Thyroid gland (tissue), 4 donors: ENCODE data around the gene TMEM238. TPM values are rescaled to one million over a fixed set of nuclear protein-coding genes. Genes with fewer than 3 reads are reported as not detected.
A peak's percentile ranks its signal among the peaks of the same experiment; 100 is the strongest.

ENCODE experiments used
- DNase-seq, 2 donors: peaks; one replicate each; pipeline ENCODE4 v3.0.0-alpha.2; 2019
- H3K27ac ChIP-seq, 3 donors: fragments of 200-600 bp; sonication (generic); 1 replicate in 2 of 3; 2 replicates in 1 of 3; pipeline ENCODE4 v1.5.1; 2016 to 2019; ENCODE audit warnings: mild to moderate bottlenecking in 1 of 3, moderate library complexity in 1 of 3
- H3K27me3 ChIP-seq: fragments of 200-600 bp; sonication (generic); one replicate; pipeline ENCODE4 v1.5.1; 2019
- H3K36me3 ChIP-seq, 2 donors: fragments of 200-600 bp; sonication (generic); one replicate each; pipeline ENCODE4 v1.5.1; 2016 to 2019
- H3K4me1 ChIP-seq, 2 donors: fragments of 200-600 bp; sonication (generic); one replicate each; pipeline ENCODE4 v1.5.1; 2017 to 2019
- H3K4me3 ChIP-seq, 3 donors: fragments of 200-600 bp; sonication (generic); replicated peaks in 1 of 3; 1 replicate in 2 of 3; 2 replicates in 1 of 3; pipeline ENCODE4 v1.5.1; 2016; ENCODE audit warnings: mild to moderate bottlenecking in 1 of 3
- H3K9me3 ChIP-seq: fragments of 200-600 bp; sonication (generic); one replicate; pipeline ENCODE4 v1.5.1; 2017
- POLR2A ChIP-seq, 2 donors: fragments of 450-650 bp; IDR thresholded peaks; one replicate each; pipeline ENCODE4 v1.6.1; 2017; ENCODE audit warnings: antibody characterized with exemption in 2 of 2, mild to moderate bottlenecking in 2 of 2, moderate library complexity in 1 of 2
- WGBS, 2 donors: methylation state at CpG; one replicate each; pipeline ENCODE4 v1.1.5; 2017; 5-methylcytosine and 5-hydroxymethylcytosine counted together
- intact Hi-C: fragments of 100-400 bp; cut with DNase I; formaldehyde crosslinking; loops from one replicate; pipeline ENCODE4 v1.15.1; 2023
- total RNA-seq, 4 donors: library from RNA; depleted of rRNA; stranded (reverse); fragments of >200 nt; gene quantifications; one replicate each; pipeline ENCODE4 v1.2.3, GENCODE V29; 2016
- TF ChIP-seq, protein P1 (sequence below), 6 experiments: fragments of 200-600 bp in 3 of 6; fragments of 450-650 bp in 3 of 6; sonication (generic) in 3 of 6; IDR thresholded peaks; one replicate each; pipeline ENCODE4 v1.5.1; 2016 to 2019; ENCODE audit warnings: antibody characterized with exemption in 6 of 6, mild to moderate bottlenecking in 2 of 6, inconsistent platforms in 1 of 6, moderate library complexity in 1 of 6

Gene TMEM238
- total RNA-seq, 4 donors from 2014 or later, result 6.3 to 73.5 (median 31.2) TPM

DNA sequence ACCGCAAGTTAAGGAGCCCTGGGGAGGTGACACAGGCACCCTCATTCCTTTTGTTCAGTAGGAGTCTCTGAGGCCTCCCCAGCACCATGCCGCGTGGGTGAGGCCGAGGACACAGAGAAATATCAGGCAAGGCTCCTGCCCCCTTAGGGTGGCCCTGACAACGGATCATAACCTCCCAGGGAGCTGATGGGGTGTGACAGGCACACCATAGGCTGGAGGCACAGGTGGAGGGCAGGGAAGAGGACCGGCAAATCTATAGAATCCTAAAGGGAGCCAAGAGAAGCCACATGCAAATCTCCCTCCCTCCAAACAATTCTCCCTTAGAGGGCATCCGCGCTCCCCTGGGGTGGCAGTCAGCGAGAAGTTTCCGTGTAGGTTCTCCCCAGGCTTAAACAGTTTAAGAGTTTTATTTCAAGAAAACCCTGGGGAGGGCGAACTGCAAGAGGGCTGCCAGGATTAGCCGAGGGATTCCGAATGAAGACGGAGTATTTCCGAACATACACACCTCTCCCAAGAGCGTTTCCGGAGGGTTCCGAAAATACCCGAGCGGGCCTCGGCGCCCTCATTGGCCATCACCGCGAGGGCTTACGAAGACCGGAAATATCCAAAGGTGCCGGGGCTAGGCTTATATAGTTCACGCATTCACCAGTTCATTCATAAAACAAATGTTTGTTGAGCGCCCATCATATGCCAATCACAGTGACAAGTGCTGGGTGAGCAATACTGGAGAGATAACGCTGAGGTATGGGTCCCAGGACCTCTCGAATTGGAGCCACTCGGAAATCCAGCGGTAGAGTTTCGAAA is 1.0 kb upstream of the TMEM238 start:
- H3K4me3 ChIP-seq, result peak overlapping the region in 1 of 3 donors; percentile 89
- peaks cover 18 to 23% of the 10 kb centered on the region in 2 donors for H3K36me3 ChIP-seq
- DNase-seq, result peak; percentile 96 to 98
- 4 to 6% methylated on average over 33 of the region's 34 CpGs for WGBS, 2 donors
- peak overlapping the region; percentile 81 to 98 (median 98) for H3K27ac ChIP-seq
- no peaks in the 10 kb centered on the region for H3K27me3 ChIP-seq
- TF ChIP-seq POLR2A (IDR thresholded peaks at IDR 0.05), result peak in 1 of 2 donors; percentile 1
- TF ChIP-seq, protein P1, sequence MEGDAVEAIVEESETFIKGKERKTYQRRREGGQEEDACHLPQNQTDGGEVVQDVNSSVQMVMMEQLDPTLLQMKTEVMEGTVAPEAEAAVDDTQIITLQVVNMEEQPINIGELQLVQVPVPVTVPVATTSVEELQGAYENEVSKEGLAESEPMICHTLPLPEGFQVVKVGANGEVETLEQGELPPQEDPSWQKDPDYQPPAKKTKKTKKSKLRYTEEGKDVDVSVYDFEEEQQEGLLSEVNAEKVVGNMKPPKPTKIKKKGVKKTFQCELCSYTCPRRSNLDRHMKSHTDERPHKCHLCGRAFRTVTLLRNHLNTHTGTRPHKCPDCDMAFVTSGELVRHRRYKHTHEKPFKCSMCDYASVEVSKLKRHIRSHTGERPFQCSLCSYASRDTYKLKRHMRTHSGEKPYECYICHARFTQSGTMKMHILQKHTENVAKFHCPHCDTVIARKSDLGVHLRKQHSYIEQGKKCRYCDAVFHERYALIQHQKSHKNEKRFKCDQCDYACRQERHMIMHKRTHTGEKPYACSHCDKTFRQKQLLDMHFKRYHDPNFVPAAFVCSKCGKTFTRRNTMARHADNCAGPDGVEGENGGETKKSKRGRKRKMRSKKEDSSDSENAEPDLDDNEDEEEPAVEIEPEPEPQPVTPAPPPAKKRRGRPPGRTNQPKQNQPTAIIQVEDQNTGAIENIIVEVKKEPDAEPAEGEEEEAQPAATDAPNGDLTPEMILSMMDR (IDR thresholded peaks at IDR 0.05), result no peak
- intact Hi-C loops, result loop anchor here (10.0 kb wide), 1 partner anchor 270 kb away; the partner anchor contains the start of gene U2AF2
- peaks cover 35 to 50% of the 10 kb centered on the region in 2 donors for H3K4me1 ChIP-seq
- H3K9me3 ChIP-seq, result no peaks in the 10 kb centered on the region

- 18 to 20% methylated on average over 15 to 19 of the region's 88 CpGs for WGBS, 2 donors
- peak; percentile 72 to 77 for DNase-seq
- H3K27me3 ChIP-seq, result no peaks in the 10 kb centered on the region
Measured at GRCh38 chr19:55383279-55384130, 587 bp downstream of the TMEM238 start.

GRCh38 chr19:55382522-55383054 is 1.5 kb downstream of the TMEM238 start:
- TF ChIP-seq POLR2A (IDR thresholded peaks at IDR 0.05), result no peak
- TF ChIP-seq, protein P1 (IDR thresholded peaks at IDR 0.05), result no peak
- WGBS, 2 donors, result 98 to 100% methylated on average over 3 of the region's 3 CpGs
- intact Hi-C loops, result loop anchor here (10.0 kb wide), 1 partner anchor 272 kb away; the partner anchor contains the start of gene U2AF2
- DNase-seq, result no peak
- H3K27me3 ChIP-seq, result peaks cover 3% of the 10 kb centered on the region
- H3K9me3 ChIP-seq, result no peaks in the 10 kb centered on the region
- no peak overlapping the region for H3K4me3 ChIP-seq
- no peak overlapping the region for H3K27ac ChIP-seq
- peaks cover 28 to 30% of the 10 kb centered on the region in 2 donors for H3K4me1 ChIP-seq
- H3K36me3 ChIP-seq, result peaks cover 4% of the 10 kb centered on the region in 2 donors

More at GRCh38 chr19:55383279-55384130, 587 bp downstream of the TMEM238 start:
- TF ChIP-seq, protein P1 (IDR thresholded peaks at IDR 0.05), result peak in 2 of 6 experiments; percentile 27 to 28
- TF ChIP-seq POLR2A (IDR thresholded peaks at IDR 0.05), result no peak
- Histone ChIP-seq H3K9me3 (no peaks in the 10 kb centered on the region), H3K27ac (peak overlapping the region in 1 of 3 donors; percentile 98), H3K4me3 (peak overlapping the region in 1 of 3 donors; percentile 27), H3K36me3 (peaks cover 13% of the 10 kb centered on the region in 2 donors), H3K4me1 (peaks cover 35 to 38% of the 10 kb centered on the region in 2 donors)
- intact Hi-C loops, result loop anchor here (10.0 kb wide), 1 partner anchor 271 kb away; the partner anchor contains the start of gene U2AF2

DNA sequence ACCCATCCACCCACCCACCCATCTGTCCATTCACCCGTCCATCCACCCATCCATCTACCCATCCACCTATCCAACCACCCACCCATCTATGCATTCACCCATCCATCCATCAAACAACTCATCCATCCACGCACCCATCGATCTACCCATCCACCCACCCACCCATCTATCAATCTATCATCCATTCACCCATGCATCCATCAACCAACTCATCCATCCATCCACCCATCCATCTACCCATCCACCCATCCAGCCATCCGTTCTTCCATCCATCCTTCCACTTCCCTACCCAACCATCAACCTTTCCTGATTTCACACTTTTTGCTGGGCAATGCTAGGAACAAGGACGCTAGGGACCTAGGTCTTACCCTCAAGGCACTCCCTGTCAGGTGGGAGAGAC is 2.1 kb downstream of the TMEM238 start:
- Histone ChIP-seq H3K4me3 (no peak overlapping the region), H3K4me1 (peaks cover 23 to 24% of the 10 kb centered on the region in 2 donors), H3K27me3 (peaks cover 5% of the 10 kb centered on the region), H3K36me3 (no peaks in the 10 kb centered on the region), H3K27ac (no peak overlapping the region), H3K9me3 (no peaks in the 10 kb centered on the region)
- 97 to 99% methylated on average over 5 of the region's 5 CpGs for WGBS, 2 donors
- intact Hi-C loops, result loop anchor here (10.0 kb wide), 1 partner anchor 273 kb away; the partner anchor contains the start of gene U2AF2
- no peak for TF ChIP-seq POLR2A (IDR thresholded peaks at IDR 0.05)
- TF ChIP-seq, protein P1 (IDR thresholded peaks at IDR 0.05), result no peak
- no peak for DNase-seq
